NCI-H2171 treated with DMSO at 0.1 percent for 48 hours (cell line): ENCODE data around the gene KLF4.

Experiments
- DNase-seq: peaks from one replicate; lab custom pipeline; 2025; lab: John Stamatoyannopoulos, UW

Gene KLF4

DNA sequence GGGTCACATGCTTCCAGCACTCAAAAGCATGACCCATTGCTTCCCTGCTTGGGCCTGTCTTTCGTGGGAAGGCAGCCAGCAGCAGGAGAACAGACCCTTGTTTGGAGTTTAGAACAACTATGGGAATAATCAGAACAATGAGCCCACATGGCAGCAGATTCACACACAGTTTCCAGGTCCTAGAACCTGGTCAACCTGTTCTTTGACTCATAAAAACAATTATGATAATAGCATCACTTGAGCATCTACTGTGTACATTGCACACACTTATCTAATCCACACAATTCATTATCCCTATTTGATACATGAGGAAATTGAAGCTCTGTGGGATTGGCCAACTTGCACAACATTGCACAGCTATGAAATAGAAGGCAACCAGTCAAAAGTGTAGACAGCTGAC is 41.7 kb downstream of the KLF4 start:
- no peak for DNase-seq

DNA sequence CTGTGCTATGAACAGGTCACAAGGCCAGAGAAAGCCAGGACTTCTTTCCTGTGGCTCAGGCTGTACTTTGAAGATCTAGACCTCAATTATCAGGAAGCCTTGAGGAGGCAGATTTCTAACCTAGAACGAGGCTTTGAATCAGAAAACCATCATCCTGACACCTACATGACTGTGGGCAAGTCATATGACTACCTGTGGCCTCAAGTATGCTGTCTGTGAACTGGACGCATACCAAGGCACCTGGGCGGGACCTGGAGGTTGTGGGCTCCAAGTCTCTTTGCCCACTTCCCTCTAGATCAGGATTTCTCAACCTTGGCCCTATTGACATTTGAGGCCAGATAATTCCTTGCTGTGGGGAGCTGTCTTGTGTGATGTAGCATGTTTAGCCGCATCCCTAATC is 42.5 kb downstream of the KLF4 start:
- DNase-seq: no peak

DNA sequence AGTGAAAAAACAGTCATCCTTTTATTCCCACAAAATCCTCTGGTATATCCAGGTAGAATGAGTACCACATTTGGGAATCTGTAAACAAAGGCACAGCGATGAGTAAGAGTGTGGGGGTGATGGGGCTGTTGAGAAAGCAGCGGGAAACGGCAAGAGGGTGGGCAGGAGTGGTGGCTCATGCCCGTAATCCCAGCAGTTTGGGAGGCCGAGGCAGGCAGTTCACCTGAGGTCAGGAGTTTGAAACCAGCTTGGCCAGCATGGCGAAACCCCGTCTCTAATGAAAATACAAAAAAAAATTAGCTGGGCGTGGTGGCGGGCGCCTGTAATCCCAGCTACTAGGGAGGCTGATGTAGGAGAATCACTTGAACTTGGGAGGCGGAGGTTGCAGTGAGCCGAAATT is 43.1 kb downstream of the KLF4 start:
- no peak for DNase-seq

DNA sequence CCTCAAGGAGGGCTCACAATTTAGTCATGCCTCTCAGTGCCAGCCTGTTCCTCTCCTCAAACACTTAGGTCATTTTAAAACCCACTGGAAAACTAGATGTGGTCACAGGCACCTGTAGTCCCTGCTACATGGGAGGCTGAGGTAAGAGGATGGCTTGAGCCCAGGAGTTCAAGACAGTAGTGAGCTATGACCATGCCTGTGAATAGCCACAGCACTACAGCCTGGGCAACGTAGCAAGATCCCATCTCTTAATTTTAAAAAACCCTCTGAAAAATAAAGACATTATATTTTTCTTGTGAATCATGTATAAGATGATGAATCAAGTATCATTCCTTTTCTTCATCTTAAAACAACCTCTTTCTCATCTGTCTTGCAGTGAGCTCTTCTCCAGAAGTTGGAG is 45.8 kb downstream of the KLF4 start:
- DNase-seq: no peak

DNA sequence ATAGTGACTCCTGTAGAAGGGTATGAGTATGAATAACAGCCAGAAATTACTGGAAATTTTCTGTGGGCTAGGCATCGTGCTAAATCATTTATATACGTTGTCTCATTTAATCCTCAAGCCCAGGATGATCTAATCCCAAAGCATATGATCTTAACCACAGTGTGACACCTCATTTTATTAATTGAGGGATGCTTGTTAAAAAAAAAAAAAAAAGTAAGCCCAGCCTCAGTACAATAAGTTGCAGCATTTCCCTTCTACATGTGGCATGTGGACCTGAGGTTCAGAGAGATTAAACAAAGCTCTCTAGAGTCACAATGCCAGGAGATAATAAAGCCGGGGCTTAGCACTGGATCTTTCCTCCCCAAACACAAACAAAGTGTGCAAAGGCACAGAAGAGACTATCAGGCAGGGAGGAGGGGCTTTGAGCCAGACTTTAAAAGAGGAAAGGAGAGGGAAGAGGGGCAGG is 49.5 kb downstream of the KLF4 start:
- no peak for DNase-seq

DNA sequence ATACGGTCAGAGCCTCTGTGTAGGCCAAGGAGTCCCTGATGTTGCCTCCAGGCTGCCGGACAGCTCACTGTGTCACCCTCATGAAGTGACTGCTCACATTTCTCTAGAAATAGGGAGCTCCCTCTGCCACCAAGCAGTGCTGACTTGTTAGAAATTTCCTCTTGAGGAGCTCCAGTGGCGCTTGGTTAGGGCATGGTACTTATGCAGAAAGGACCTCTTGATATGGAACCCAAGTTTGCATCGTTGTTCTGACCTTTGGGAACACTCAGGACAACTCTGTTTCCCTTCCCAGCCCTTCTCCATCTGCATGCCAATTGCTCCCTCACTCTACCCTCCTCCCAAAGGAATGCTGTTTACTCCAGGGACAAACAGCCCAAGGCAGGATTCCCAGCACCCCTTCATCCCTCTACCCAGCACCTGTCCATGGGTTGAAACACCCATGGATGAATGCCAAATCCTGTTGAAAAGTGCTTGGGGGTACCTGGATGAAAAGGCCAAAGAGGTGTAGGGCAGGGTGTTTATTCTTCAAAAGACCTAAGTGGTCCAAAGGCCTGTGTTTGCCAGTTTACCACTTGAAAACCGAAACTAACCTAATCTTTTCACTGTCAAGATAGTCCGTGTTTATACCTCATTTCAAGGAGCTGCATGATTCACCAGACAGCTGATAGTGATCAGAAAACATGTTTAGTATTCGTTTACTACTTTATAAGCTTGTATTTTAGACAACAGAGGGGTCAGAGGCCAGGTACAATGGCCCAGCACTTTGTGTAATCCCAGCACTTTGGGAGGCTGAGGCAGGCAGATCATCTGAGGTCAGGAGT is 51.1 kb downstream of the KLF4 start:
- no peak for DNase-seq

DNA sequence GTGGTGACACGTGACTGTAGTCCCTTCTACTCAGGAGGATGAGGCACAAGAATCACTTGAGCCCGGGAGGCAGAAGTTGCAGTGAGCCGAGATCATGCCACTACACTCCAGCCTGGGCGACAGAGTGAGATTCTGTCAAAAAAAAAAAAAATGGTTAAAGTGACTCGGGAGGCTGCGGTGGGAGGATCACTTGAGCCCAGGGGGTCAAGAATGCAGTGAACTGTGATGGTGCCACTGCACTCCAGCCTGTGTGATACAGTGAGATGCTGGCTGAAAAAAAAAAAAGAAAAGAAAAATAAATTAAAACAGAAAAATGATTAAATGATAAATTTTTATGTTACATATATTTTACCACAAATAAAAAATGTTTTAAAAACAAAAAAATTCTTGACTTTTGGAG is 51.9 kb downstream of the KLF4 start:
- DNase-seq: no peak

DNA sequence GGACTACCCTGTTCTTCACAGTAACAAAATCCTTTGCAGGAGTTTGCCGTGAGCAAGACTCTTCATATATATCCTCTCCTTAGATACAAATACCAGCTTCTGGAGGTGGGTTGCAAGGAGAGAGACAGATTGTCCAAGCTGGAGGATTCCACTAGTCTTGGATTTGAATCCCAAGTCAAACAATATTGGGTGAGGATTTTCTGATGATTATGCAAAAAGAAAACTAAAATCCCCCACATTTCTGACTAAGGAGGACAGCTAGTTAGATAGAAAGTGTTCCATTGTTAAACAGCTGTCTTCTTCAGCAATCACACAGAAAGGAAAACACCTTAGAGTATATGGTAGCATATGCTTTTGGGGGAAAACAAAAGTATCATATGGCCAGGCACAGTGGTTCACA is 54.2 kb downstream of the KLF4 start:
- no peak for DNase-seq
